NCI-H187 (cell line): ENCODE data around the gene CTNND2.
"Not testable (repeated sequence)": the region's sequence is repeated elsewhere in the genome, so short reads cannot be mapped to it uniquely, and the experiment has no call there.

Source experiments
- DNase-seq, 2 experiments: peaks; one replicate each; lab custom pipeline; 2025; lab: John Stamatoyannopoulos, UW

Gene CTNND2

GRCh38 chr5:11679676-11680075, 224.6 kb downstream of the CTNND2 start:
- DNase-seq = no peak

GRCh38 chr5:11675184-11675583, 229.1 kb downstream of the CTNND2 start:
- no peak for DNase-seq

GRCh38 chr5:11672385-11673085, 231.7 kb downstream of the CTNND2 start:
- no peak for DNase-seq

- DNase-seq = no peak
These were observed 245.9 kb downstream of the CTNND2 start for GRCh38 chr5:11658376-11658775.

- DNase-seq = no peak
These were observed 247.3 kb downstream of the CTNND2 start for GRCh38 chr5:11656916-11657315.

GRCh38 chr5:11655681-11656080, 248.6 kb downstream of the CTNND2 start:
- DNase-seq = no peak

- DNase-seq = no peak
These were observed 253.3 kb downstream of the CTNND2 start for GRCh38 chr5:11650936-11651335.

- DNase-seq = no peak
These were observed 258.1 kb downstream of the CTNND2 start for GRCh38 chr5:11646141-11646540.

GRCh38 chr5:11642438-11642837, 261.8 kb downstream of the CTNND2 start:
- no peak for DNase-seq

- DNase-seq = no peak
These were observed 263.9 kb downstream of the CTNND2 start for GRCh38 chr5:11640158-11640873.

GRCh38 chr5:11622785-11623184, 281.5 kb downstream of the CTNND2 start:
- no peak for DNase-seq

GRCh38 chr5:11620172-11620571, 284.1 kb downstream of the CTNND2 start:
- DNase-seq = no peak

- DNase-seq = no peak
These were observed 284.8 kb downstream of the CTNND2 start for GRCh38 chr5:11619339-11620024.

- DNase-seq = no peak
These were observed 287.2 kb downstream of the CTNND2 start for GRCh38 chr5:11617080-11617479.

GRCh38 chr5:11616624-11617023, 287.6 kb downstream of the CTNND2 start:
- DNase-seq = not testable (repeated sequence)

GRCh38 chr5:11611011-11611410, 293.2 kb downstream of the CTNND2 start:
- DNase-seq = no peak

- DNase-seq = no peak
These were observed 294.5 kb downstream of the CTNND2 start for GRCh38 chr5:11609570-11610303.

- DNase-seq = no peak
These were observed 295.7 kb downstream of the CTNND2 start for GRCh38 chr5:11608530-11608929.

- no peak for DNase-seq
These were observed 296.2 kb downstream of the CTNND2 start for GRCh38 chr5:11607944-11608483.

- DNase-seq = no peak
These were observed 301.9 kb downstream of the CTNND2 start for GRCh38 chr5:11602298-11602697.

- DNase-seq = no peak
These were observed 304.7 kb downstream of the CTNND2 start for GRCh38 chr5:11599499-11599898.

GRCh38 chr5:11596657-11597071, 307.6 kb downstream of the CTNND2 start:
- no peak for DNase-seq
